ENCODE data around the gene EFL1. TPM values are rescaled to one million over a fixed set of nuclear protein-coding genes. Genes with fewer than 3 reads are reported as not detected.

The EFL1 gene
- total and polyA plus RNA-seq, 9 of the 15 experiments (the other 6 are each of a cell fraction or from before 2014, with no cell fraction given): 4.8 to 32.5 (median 16.9) TPM

GRCh38 chr15:82231842-82232241, 30.7 kb downstream of the EFL1 start:
- intact Hi-C loops (cut with micrococcal nuclease) (no loop called here), in situ Hi-C loops (cut with MboI) (no loop called here)
- Histone ChIP-seq H3K9ac (ENCODE audit: insufficient read depth in 1 of 2, low read depth in 2 of 2, low read length in 2 of 2) (peak overlapping the region in 1 of 2 experiments; percentile 3; a peak in 1 of 4 replicates), H3K4me2 (ENCODE audit: insufficient read depth, low read length) (peak overlapping the region; percentile 13), H3K9me3 (replicated peaks; ENCODE audit: control insufficient read depth, insufficient read depth, low read depth, low read length) (no peaks in the 10 kb centered on the region), H2AFZ (ENCODE audit: low read depth, low read length) (peak overlapping the region; percentile 12), H4K20me1 (replicated peaks; ENCODE audit: control insufficient read depth, insufficient read depth, low read length) (no peaks in the 10 kb centered on the region), H3K79me2 (ENCODE audit: control insufficient read depth, insufficient read depth, low read length) (no peaks in the 10 kb centered on the region), H3K27me3 (ENCODE audit: control insufficient read depth in 2 of 2, insufficient read depth in 2 of 2, low read length in 2 of 2) (no peaks in the 10 kb centered on the region), H3K4me1 (replicated peaks in 1 of 2; ENCODE audit: control insufficient read depth in 2 of 2, insufficient read depth in 2 of 2, low read length in 2 of 2) (peaks cover 0 to 16% of the 10 kb centered on the region in 2 experiments; a peak in 3 of 5 replicates), H3K36me3 (ENCODE audit: control insufficient read depth, insufficient read depth, low read length) (peaks cover 16% of the 10 kb centered on the region; the same call in 2 of the 3 replicates), H3K4me3 (no peak overlapping the region), H3K27ac (ENCODE audit: extremely low read depth, low read depth, low read length) (peak overlapping the region; percentile 47; the same call in 2 of the 3 replicates), H3K9me1 (ENCODE audit: control insufficient read depth, insufficient read depth, low read length) (no peaks in the 10 kb centered on the region)
- ATAC-seq (peak; percentile 94), FAIRE-seq (peak; percentile 71), DNase-seq (ENCODE audit: extremely low read depth in 1 of 4, low spot score in 3 of 4) (peak; percentile 21 to 75 (median 43))
- ChIA-PET CTCF (ENCODE audit: low intra/inter-chr PET ratio) (no interaction called here), POLR2A (no interaction called here)
- WGBS (ENCODE audit: insufficient coverage, low coverage, missing lambda C conversion rate): 0% methylated on average over 2 of the region's 2 CpGs
- no TSS peak for BruUV-seq (replicated peaks)
- TF ChIP-seq ZNF695 (CRISPR knock-in tag; IDR thresholded peaks at IDR 0.05): no peak
- TF ChIP-seq ETV5 (CRISPR knock-in tag; IDR thresholded peaks at IDR 0.05; ENCODE audit: low read depth): peak; percentile 77
- no peak for TF ChIP-seq E2F8 (IDR thresholded peaks at IDR 0.05; ENCODE audit: low read depth, partially characterized antibody)
- TF ChIP-seq DPF2 (IDR thresholded peaks at IDR 0.05): peak; percentile 74
- TF ChIP-seq, protein P1, sequence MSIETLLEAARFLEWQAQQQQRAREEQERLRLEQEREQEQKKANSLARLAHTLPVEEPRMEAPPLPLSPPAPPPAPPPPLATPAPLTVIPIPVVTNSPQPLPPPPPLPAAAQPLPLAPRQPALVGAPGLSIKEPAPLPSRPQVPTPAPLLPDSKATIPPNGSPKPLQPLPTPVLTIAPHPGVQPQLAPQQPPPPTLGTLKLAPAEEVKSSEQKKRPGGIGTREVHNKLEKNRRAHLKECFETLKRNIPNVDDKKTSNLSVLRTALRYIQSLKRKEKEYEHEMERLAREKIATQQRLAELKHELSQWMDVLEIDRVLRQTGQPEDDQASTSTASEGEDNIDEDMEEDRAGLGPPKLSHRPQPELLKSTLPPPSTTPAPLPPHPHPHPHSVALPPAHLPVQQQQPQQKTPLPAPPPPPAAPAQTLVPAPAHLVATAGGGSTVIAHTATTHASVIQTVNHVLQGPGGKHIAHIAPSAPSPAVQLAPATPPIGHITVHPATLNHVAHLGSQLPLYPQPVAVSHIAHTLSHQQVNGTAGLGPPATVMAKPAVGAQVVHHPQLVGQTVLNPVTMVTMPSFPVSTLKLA (conservative IDR thresholded peaks at IDR 0.05): 0 out of 4 replicates have a peak, but pooled peaks of 1 of the 2 experiments have one; percentile 17
- 0 out of 2 replicates have a peak, but pooled peaks have one; percentile 14 for TF ChIP-seq GABPB1 (CRISPR knock-in tag; IDR thresholded peaks at IDR 0.05)
- TF ChIP-seq ARID3A (IDR thresholded peaks at IDR 0.05; ENCODE audit: borderline replicate concordance, low read depth, low read length): 0 out of 2 replicates have a peak, but pooled peaks have one; percentile 13
- no peak for TF ChIP-seq SAFB2 (IDR thresholded peaks at IDR 0.05; ENCODE audit: borderline replicate concordance, low read depth, low read length, severe bottlenecking)
- TF ChIP-seq KDM1A (IDR thresholded peaks at IDR 0.05): peak; percentile 50 to 51
- TF ChIP-seq CBFA2T2 (conservative IDR thresholded peaks at IDR 0.05): peak; percentile 62
- peak; percentile 83 for TF ChIP-seq CBFA2T3 (IDR thresholded peaks at IDR 0.05)
- TF ChIP-seq ZNF445 (CRISPR knock-in tag; IDR thresholded peaks at IDR 0.05; ENCODE audit: low read depth): no peak
- TF ChIP-seq NCOA1 (IDR thresholded peaks at IDR 0.05; ENCODE audit: low read depth): peak; percentile 32; the same call in 1 of the 2 replicates
- TF ChIP-seq SMARCA4 (IDR thresholded peaks at IDR 0.05): peak; percentile 77
- no peak for TF ChIP-seq NR4A1 (CRISPR knock-in tag; IDR thresholded peaks at IDR 0.05)
- no peak for TF ChIP-seq NR4A1 (tag; IDR thresholded peaks at IDR 0.05)
- peak; percentile 55 for TF ChIP-seq MEF2A (IDR thresholded peaks at IDR 0.05; ENCODE audit: control insufficient read depth, low read depth, low read length)
- peak; percentile 89 for TF ChIP-seq ETV1 (tag; conservative IDR thresholded peaks at IDR 0.05; ENCODE audit: low read depth)
- peak in 1 of 2 experiments; percentile 60; a peak in 1 of 4 replicates for TF ChIP-seq RCOR1 (IDR thresholded peaks at IDR 0.05; ENCODE audit: borderline replicate concordance in 1 of 2, low read depth in 2 of 2, low read length in 2 of 2)

All from K562 (cell line).